GM12872 (cell line): ENCODE measurements around the gene B3GNT9.

Experiments
- TF ChIP-seq, protein P1 (sequence below): IDR thresholded peaks from 3 replicates; pipeline ENCODE4 v1.5.1; 2011; ENCODE audit warnings: low read depth, mild to moderate bottlenecking, low read length, moderate library complexity; ENCODE audit not compliant: insufficient read depth

The B3GNT9 gene, protein sequence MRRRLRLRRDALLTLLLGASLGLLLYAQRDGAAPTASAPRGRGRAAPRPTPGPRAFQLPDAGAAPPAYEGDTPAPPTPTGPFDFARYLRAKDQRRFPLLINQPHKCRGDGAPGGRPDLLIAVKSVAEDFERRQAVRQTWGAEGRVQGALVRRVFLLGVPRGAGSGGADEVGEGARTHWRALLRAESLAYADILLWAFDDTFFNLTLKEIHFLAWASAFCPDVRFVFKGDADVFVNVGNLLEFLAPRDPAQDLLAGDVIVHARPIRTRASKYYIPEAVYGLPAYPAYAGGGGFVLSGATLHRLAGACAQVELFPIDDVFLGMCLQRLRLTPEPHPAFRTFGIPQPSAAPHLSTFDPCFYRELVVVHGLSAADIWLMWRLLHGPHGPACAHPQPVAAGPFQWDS

DNA sequence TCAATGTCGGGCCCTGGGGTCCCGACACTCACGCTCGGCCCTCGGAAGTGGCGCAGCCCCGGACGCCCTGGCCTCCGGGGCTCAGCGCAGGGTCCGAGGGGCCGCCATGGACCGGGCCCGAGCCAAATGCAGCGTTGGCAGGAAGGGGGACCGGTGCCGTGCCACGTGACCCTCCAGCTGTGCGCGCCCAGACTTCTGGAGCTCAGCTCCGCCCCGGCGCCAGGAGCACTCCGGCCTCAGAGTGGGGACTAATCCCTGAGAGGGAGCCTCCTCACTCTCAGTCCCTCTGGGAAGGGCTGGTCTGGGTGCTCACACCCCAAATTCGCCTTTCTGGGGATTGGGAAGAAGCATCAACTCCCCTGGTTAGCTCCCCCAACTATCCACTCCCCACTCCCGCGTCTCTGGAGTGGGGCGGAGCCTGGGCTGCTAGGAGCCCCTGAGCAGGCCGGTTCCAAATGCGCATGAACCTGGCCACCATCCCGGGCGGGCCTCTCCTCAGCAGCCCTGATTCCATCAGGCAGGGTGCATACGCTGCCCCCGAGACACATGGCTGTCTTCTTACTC lies at the start of gene B3GNT9:
B3GNT9 (minus strand) TSS at position 166 of the 564 bp plus-strand sequence. CDS start 513 bp downstream, outside the sequence.
- TF ChIP-seq, protein P1, sequence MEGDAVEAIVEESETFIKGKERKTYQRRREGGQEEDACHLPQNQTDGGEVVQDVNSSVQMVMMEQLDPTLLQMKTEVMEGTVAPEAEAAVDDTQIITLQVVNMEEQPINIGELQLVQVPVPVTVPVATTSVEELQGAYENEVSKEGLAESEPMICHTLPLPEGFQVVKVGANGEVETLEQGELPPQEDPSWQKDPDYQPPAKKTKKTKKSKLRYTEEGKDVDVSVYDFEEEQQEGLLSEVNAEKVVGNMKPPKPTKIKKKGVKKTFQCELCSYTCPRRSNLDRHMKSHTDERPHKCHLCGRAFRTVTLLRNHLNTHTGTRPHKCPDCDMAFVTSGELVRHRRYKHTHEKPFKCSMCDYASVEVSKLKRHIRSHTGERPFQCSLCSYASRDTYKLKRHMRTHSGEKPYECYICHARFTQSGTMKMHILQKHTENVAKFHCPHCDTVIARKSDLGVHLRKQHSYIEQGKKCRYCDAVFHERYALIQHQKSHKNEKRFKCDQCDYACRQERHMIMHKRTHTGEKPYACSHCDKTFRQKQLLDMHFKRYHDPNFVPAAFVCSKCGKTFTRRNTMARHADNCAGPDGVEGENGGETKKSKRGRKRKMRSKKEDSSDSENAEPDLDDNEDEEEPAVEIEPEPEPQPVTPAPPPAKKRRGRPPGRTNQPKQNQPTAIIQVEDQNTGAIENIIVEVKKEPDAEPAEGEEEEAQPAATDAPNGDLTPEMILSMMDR, result no peak

DNA sequence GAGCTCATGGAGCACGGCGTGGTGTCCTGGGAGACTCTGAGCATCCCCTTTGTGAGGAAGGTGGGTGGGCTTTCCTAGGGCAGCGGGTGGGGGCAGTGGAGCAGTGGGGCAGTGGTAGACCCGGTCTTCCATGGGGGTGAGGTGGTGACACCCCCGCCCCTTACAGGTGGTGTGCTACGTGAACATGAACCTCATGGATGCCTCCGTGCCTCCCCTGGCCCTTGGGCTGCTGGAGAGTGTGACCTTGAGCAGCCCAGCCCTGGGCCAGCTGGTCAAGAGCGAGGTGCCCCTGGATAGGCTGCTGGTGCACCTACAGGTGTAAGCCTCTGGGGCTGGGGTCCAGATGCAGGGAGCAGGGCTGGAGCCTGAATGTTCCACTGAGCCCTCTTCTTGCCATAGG lies 49.7 kb upstream of the B3GNT9 start:
- TF ChIP-seq, protein P1, result no peak

DNA sequence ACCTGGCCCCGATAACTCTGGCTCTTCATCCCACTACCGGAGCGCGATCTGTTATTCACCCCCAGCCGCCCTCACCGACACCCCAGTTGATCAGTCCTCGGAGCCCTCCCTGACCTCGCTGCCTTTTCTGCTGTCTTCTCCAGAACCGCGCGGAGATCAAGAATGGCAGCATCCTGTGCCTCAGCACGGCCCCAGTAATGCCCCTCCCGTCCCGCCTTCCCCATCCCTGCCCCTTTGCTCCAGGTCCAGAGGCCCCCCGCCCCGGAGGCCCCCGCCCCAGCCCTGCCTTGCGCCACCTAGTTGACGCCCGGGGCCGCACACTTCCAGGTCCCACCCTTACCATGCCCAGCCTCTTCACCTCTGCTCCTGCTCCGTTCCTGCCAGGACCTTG lies 49.0 kb upstream of the B3GNT9 start:
- TF ChIP-seq, protein P1, result no peak

DNA sequence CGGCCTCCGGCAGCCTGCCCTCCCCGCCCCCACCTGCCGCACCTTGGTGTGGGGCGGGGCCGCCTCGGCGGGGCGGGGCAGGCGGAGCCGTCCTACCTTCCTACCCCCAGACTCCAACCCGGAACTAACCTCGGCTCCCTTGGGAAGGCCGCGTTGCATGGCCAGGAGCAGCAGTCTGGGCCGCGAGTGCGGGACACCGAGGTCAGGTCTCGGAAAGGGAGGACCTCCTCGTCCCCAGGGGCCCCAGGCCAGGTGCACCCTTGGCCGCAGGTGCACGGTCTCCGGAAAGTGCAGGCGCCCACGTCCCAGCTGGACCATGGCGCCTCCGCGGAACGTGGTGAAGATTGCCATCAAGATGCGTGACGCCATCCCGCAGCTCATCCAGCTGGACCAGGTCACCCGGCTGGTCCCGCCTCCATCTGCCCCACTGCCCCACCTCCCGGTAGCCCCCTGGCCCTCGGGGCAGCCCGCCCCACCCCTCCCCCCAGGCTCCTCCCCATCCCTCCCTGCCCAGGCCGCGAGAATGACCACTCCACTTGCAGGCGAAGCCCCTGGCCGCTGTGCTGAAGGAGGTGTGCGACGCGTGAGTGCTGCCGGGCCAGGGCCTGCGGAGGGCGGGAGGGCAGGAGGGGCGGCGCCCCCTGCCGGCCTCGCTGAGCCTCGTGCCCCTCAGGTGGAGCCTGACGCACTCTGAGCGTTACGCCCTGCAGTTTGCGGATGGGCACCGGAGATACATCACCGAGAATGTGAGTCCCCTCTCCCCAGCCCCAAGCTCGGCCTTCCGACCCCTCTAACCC lies 48.4 kb upstream of the B3GNT9 start, which contains the start of gene ELMO3:
ELMO3 (plus strand) TSS at position 121 of the 797 bp plus-strand sequence; CDS start at position 317, 196 bp downstream.
- TF ChIP-seq, protein P1, result no peak

DNA sequence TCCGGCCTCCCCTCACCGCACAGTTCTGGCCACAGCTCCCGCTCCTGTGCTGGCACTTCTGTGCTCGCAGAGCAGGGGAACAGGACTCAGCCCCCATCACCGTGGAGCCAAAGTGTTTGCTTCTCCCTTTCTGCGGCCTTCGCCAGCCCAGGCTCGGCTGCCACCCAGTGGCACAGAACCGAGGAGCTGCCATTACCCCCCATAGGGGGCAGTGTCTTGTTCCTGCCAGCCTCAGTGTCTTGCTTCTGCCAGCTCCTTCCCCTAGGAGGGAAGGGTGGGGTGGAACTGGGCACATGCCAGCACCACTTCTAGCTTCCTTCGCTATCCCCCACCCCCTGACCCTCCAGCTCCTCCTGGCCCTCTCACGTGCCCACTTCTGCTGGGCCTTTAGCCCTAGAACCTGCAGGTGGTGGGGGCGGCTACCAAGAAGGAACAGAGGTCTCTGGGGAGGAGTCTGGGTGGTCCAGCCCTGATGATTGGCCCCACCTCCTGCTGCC lies 47.5 kb upstream of the B3GNT9 start:
- TF ChIP-seq, protein P1, result peak; percentile 75

DNA sequence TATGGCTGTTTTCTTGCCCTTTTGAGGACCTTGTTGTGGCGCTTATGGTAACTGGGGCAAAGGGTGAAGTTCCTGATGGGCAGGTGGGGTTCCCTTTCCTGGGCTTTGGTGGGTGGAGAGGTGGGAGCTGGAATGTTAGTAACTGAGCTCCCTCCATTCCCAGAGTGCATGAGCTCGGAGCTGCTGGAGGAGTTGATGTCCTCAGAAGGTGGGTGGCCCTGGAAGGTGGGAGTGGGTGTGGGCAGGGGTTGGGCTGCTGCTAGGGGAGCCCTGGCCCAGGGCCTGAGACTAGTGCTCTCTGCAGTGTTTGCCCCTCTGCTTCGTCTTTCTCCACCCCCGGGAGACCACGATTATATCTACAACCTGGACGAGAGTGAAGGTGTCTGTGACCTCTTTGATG lies 46.9 kb upstream of the B3GNT9 start:
- TF ChIP-seq, protein P1, result no peak

DNA sequence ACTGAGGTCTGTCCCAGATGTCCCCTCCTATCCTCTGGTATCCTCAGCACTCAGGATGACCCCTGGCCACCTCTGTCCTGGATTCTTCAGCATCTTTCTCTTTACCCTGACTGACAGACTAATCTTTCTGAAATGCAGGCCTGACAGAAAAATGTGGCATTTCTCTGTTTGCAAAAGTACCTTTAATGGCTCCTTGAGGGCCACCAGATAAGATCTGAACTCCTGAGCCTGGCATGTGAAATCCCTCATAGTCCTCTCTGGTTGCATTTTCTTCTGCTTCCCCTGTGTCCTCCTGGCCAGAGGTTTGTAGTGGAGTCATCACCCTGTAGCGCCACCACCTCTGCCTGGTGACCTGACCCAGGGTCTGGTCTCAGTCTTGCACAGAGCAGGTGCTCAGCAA lies 46.1 kb upstream of the B3GNT9 start:
- TF ChIP-seq, protein P1, result no peak
